ENCODE measurements around the gene IARS1.

DNA sequence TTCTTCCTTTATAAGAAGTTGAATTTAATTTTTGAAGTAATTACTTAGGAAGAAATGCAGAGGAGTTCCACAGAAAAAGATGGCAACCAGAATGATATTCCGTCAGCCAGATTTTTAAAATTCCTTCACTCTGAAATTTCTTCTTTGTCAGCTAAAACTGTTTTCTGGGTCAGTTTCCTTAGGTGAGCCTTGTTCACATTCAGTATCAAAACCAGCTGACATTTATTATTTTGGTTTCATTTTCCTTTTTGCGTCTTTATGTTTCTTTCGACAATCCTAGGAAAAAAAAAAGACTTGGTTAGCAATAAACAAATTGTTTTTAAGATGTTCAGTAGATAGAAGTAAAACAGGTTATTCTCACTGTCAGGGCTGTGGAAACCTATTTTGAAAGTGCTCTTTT is 4.1 kb upstream of the IARS1 start:
- TF ChIP-seq, protein P1, sequence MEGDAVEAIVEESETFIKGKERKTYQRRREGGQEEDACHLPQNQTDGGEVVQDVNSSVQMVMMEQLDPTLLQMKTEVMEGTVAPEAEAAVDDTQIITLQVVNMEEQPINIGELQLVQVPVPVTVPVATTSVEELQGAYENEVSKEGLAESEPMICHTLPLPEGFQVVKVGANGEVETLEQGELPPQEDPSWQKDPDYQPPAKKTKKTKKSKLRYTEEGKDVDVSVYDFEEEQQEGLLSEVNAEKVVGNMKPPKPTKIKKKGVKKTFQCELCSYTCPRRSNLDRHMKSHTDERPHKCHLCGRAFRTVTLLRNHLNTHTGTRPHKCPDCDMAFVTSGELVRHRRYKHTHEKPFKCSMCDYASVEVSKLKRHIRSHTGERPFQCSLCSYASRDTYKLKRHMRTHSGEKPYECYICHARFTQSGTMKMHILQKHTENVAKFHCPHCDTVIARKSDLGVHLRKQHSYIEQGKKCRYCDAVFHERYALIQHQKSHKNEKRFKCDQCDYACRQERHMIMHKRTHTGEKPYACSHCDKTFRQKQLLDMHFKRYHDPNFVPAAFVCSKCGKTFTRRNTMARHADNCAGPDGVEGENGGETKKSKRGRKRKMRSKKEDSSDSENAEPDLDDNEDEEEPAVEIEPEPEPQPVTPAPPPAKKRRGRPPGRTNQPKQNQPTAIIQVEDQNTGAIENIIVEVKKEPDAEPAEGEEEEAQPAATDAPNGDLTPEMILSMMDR (IDR thresholded peaks at IDR 0.05) = no peak
- TF ChIP-seq POLR2A (IDR thresholded peaks at IDR 0.05) = no peak
- no peak for TF ChIP-seq POLR2AphosphoS5 (IDR thresholded peaks at IDR 0.05)

Measured in breast epithelium (tissue), 3 donors.